ENCODE measurements around the gene GGA1. TPM values are rescaled to one million over a fixed set of nuclear protein-coding genes. Genes with fewer than 3 reads are reported as not detected.
A peak's percentile ranks its signal among the peaks of the same experiment; 100 is the strongest.

The GGA1 gene
- total and polyA plus RNA-seq, 12 donors, result 22.9 to 39.7 (median 26.7) TPM

DNA sequence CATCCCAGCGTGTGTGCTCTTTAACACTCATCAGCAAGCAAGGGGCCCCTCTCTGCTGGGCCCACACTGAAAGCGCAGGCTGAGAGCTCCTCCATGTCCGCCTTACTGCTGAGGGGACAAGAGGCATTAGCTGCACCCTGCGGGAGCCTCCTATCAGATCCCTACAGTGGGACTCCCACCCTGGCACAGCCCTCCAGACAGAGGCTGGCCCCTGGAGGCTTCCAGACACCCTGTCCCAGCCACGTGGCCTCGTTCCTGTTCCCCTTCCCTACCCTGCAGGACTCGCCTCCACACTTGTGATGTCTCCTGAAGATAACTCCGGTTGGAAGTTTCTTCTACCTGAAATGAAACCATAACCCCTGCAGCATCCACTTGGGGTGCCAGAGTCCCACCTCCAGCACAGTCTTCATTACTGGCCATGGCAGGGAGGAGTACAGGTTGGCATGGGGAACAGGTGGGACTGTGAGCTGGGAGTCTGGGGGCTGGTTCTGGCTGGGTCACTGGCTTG lies 25.8 kb downstream of the GGA1 start:
- DNase-seq (peak in 1 of 2 donors; percentile 45), ATAC-seq (peak in 7 of 8 donors; percentile 1 to 20 (median 6))
- Histone ChIP-seq H3K4me1 (peaks cover 19 to 79% (median 50%) of the 10 kb centered on the region in 9 donors), H3K4me3 (peak overlapping the region in 7 of 10 donors; percentile 6 to 32 (median 27)), H3K27me3 (peaks cover 0 to under 1% (median 0%) of the 10 kb centered on the region in 7 donors), H3K9me3 (no peaks in the 10 kb centered on the region), H3K27ac (peak overlapping the region; percentile 16 to 96 (median 86)), H3K36me3 (peaks cover 0 to 34% (median 7%) of the 10 kb centered on the region in 9 donors)
- TF ChIP-seq, protein P1, sequence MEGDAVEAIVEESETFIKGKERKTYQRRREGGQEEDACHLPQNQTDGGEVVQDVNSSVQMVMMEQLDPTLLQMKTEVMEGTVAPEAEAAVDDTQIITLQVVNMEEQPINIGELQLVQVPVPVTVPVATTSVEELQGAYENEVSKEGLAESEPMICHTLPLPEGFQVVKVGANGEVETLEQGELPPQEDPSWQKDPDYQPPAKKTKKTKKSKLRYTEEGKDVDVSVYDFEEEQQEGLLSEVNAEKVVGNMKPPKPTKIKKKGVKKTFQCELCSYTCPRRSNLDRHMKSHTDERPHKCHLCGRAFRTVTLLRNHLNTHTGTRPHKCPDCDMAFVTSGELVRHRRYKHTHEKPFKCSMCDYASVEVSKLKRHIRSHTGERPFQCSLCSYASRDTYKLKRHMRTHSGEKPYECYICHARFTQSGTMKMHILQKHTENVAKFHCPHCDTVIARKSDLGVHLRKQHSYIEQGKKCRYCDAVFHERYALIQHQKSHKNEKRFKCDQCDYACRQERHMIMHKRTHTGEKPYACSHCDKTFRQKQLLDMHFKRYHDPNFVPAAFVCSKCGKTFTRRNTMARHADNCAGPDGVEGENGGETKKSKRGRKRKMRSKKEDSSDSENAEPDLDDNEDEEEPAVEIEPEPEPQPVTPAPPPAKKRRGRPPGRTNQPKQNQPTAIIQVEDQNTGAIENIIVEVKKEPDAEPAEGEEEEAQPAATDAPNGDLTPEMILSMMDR (IDR thresholded peaks at IDR 0.05), result no peak
- whole genome bisulfite sequencing, 2 donors, result 10 to 25% methylated on average over 8 of the region's 8 CpGs
- intact Hi-C loops (cut with DNase I), result no loop called here

GRCh38 chr22:37635157-37635556 lies 26.5 kb downstream of the GGA1 start:
- ATAC-seq (no peak), DNase-seq (no peak)
- Histone ChIP-seq H3K4me1 (peaks cover 19 to 82% (median 55%) of the 10 kb centered on the region in 9 donors), H3K36me3 (peaks cover 0 to 29% (median 5%) of the 10 kb centered on the region in 9 donors), H3K27me3 (peaks cover 0 to 7% (median 0%) of the 10 kb centered on the region in 7 donors), H3K9me3 (no peaks in the 10 kb centered on the region), H3K27ac (peak overlapping the region in 7 of 10 donors; percentile 82 to 96 (median 86)), H3K4me3 (no peak overlapping the region)
- intact Hi-C loops (cut with DNase I), result no loop called here
- TF ChIP-seq, protein P1 (IDR thresholded peaks at IDR 0.05), result no peak
- WGBS, 2 donors, result 89% methylated on average over 7 of the region's 7 CpGs

GRCh38 chr22:37636186-37636948 lies 27.7 kb downstream of the GGA1 start:
- H3K9me3 ChIP-seq, result no peaks in the 10 kb centered on the region
- H3K4me1 ChIP-seq, result peaks cover 19 to 90% (median 57%) of the 10 kb centered on the region in 9 donors
- peaks cover 0 to 12% (median 0%) of the 10 kb centered on the region in 7 donors for H3K27me3 ChIP-seq
- peaks cover 0 to 17% (median 0%) of the 10 kb centered on the region in 9 donors for H3K36me3 ChIP-seq
- DNase-seq, result no peak
- H3K27ac ChIP-seq, result peak overlapping the region in 3 of 10 donors; percentile 2 to 95 (median 37)
- intact Hi-C loops (cut with DNase I), result no loop called here
- TF ChIP-seq, protein P1 (IDR thresholded peaks at IDR 0.05), result peak in 2 of 9 donors; percentile 7 to 23
- WGBS, 2 donors, result 72 to 75% methylated on average over 6 of the region's 6 CpGs
- no peak overlapping the region for H3K4me3 ChIP-seq
- ATAC-seq, result no peak

DNA sequence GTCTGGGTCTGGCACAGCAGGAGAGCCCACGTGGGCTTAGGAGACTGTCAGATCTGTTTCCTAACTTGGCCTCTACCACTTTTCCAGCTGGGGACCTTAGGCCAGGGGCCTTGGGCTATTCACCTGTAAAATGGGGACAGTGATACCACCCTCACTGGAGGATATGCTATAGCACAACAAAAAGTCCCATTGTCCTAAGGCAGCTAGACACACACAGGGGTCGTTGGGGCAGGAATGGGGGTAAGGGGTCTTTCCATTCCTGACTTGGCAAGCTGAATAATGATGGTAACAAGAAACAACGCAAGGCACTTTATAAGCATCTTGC lies 28.3 kb downstream of the GGA1 start:
- H3K4me3 ChIP-seq, result no peak overlapping the region
- TF ChIP-seq, protein P1 (IDR thresholded peaks at IDR 0.05), result no peak
- WGBS, 2 donors, result 77 to 88% methylated on average over 3 of the region's 3 CpGs
- H3K27ac ChIP-seq, result peak overlapping the region in 2 of 10 donors; percentile 2 to 95
- DNase-seq (no peak), ATAC-seq (no peak)
- peaks cover 0 to 17% (median 0%) of the 10 kb centered on the region in 9 donors for H3K36me3 ChIP-seq
- peaks cover 19 to 90% (median 51%) of the 10 kb centered on the region in 9 donors for H3K4me1 ChIP-seq
- peaks cover 0 to 12% (median 0%) of the 10 kb centered on the region in 7 donors for H3K27me3 ChIP-seq
- H3K9me3 ChIP-seq, result no peaks in the 10 kb centered on the region
- intact Hi-C loops (cut with DNase I), result no loop called here
